H9 (cell line): ENCODE measurements around the gene TPRX1. TPM values are rescaled to one million over a fixed set of nuclear protein-coding genes. Genes with fewer than 3 reads are reported as not detected.

Experiments used
- DNase-seq: peaks from one replicate; pipeline ENCODE4 v3.0.0-alpha.2; 2017
- H2AFZ ChIP-seq: one replicate; pipeline ENCODE4 v1.6.1; 2013; ENCODE audit warnings: mild to moderate bottlenecking, low read length, control low read depth, moderate library complexity
- H2AK5ac ChIP-seq: 2 replicates; pipeline ENCODE4 v1.6.1; 2013; ENCODE audit warnings: low read length, control low read depth, mixed read lengths; ENCODE audit not compliant: insufficient read length
- H2BK120ac ChIP-seq: one replicate; pipeline ENCODE4 v1.6.1; 2013; ENCODE audit warnings: low read depth, mild to moderate bottlenecking, low read length, control low read depth, inconsistent platforms; ENCODE audit not compliant: poor library complexity, severe bottlenecking
- H2BK12ac ChIP-seq: 2 replicates; pipeline ENCODE4 v1.6.1; 2013; ENCODE audit warnings: low read length, control low read depth, mixed read lengths, low read depth; ENCODE audit not compliant: insufficient read length
- H2BK15ac ChIP-seq: 2 replicates; pipeline ENCODE4 v1.6.1; 2013; ENCODE audit warnings: low read depth, low read length, control low read depth
- H2BK20ac ChIP-seq: one replicate; pipeline ENCODE4 v1.6.1; 2013; ENCODE audit warnings: low read depth, mild to moderate bottlenecking, low read length, control low read depth, inconsistent platforms; ENCODE audit not compliant: poor library complexity, severe bottlenecking
- H2BK5ac ChIP-seq: 2 replicates; pipeline ENCODE4 v1.6.1; 2013; ENCODE audit warnings: low read length, control low read depth, mixed read lengths; ENCODE audit not compliant: insufficient read length
- H3K14ac ChIP-seq: 2 replicates; pipeline ENCODE4 v1.6.1; 2013; ENCODE audit warnings: low read length, control low read depth; ENCODE audit not compliant: insufficient read depth
- H3K18ac ChIP-seq: 2 replicates; pipeline ENCODE4 v1.6.1; 2013; ENCODE audit warnings: low read depth, mild to moderate bottlenecking, mixed read lengths, low read length, control low read depth; ENCODE audit not compliant: insufficient read length
- H3K23ac ChIP-seq: 2 replicates; pipeline ENCODE4 v1.6.1; 2013; ENCODE audit warnings: low read length, control low read depth, mixed read lengths, low read depth; ENCODE audit not compliant: insufficient read length
- H3K23me2 ChIP-seq: 2 replicates; pipeline ENCODE4 v1.6.1; 2013; ENCODE audit warnings: low read depth, mild to moderate bottlenecking, mixed read lengths, low read length, control low read depth; ENCODE audit not compliant: insufficient read length, poor library complexity, severe bottlenecking
- H3K27ac ChIP-seq: 2 replicates; pipeline ENCODE4 v1.5.1; 2013; ENCODE audit warnings: low read length, control low read depth, mixed read lengths, low read depth; ENCODE audit not compliant: insufficient read length
- H3K27me3 ChIP-seq: 2 replicates; pipeline ENCODE4 v1.6.1; 2013; ENCODE audit warnings: low read length, control low read depth, inconsistent platforms; ENCODE audit not compliant: insufficient read depth
- H3K4ac ChIP-seq: 2 replicates; pipeline ENCODE4 v1.6.1; 2013; ENCODE audit warnings: low read depth, mild to moderate bottlenecking, control low read depth, inconsistent platforms, low read length, moderate library complexity
- H3K4me1 ChIP-seq: 2 replicates; pipeline ENCODE4 v1.6.1; 2013; ENCODE audit warnings: low read length, control low read depth, inconsistent platforms; ENCODE audit not compliant: insufficient read depth
- H3K4me2 ChIP-seq: 2 replicates; pipeline ENCODE4 v1.6.1; 2013; ENCODE audit warnings: low read length, control low read depth, mixed read lengths; ENCODE audit not compliant: insufficient read length, insufficient read depth
- H3K56ac ChIP-seq: 2 replicates; pipeline ENCODE4 v1.6.1; 2013; ENCODE audit warnings: low read depth, mild to moderate bottlenecking, mixed read lengths, low read length, control low read depth; ENCODE audit not compliant: insufficient read length
- H3K79me1 ChIP-seq: 2 replicates; pipeline ENCODE4 v1.6.1; 2013; ENCODE audit warnings: low read depth, mild to moderate bottlenecking, moderate library complexity, low read length, control low read depth, inconsistent platforms; ENCODE audit not compliant: insufficient read depth, poor library complexity, severe bottlenecking
- H3K79me2 ChIP-seq: 2 replicates; pipeline ENCODE4 v1.6.1; 2013; ENCODE audit warnings: low read length, control low read depth, inconsistent platforms; ENCODE audit not compliant: insufficient read depth
- H3K9ac ChIP-seq: 2 replicates; pipeline ENCODE4 v1.6.1; 2013; ENCODE audit warnings: low read length, control low read depth, mixed read lengths; ENCODE audit not compliant: insufficient read length; ENCODE audit errors: extremely low read depth
- H3K9me3 ChIP-seq: one replicate; pipeline ENCODE4 v1.6.1; 2013; ENCODE audit warnings: low read depth, low read length, inconsistent platforms; ENCODE audit not compliant: control insufficient read depth
- H3T11ph ChIP-seq: one replicate; pipeline ENCODE4 v1.6.1; 2013; ENCODE audit warnings: mild to moderate bottlenecking, low read length, control low read depth, inconsistent platforms
- H4K20me1 ChIP-seq: one replicate; pipeline ENCODE4 v1.6.1; 2013; ENCODE audit not compliant: control insufficient read depth, insufficient read length, insufficient read depth
- H4K5ac ChIP-seq: 2 replicates; pipeline ENCODE4 v1.6.1; 2013; ENCODE audit warnings: low read depth, mild to moderate bottlenecking, mixed read lengths, low read length, control low read depth; ENCODE audit not compliant: insufficient read length
- H4K8ac ChIP-seq: replicated peaks from 2 replicates; pipeline ENCODE4 v1.6.1; 2013; ENCODE audit warnings: low read length, control low read depth, mixed read lengths, low read depth; ENCODE audit not compliant: insufficient read length
- H4K91ac ChIP-seq: 2 replicates; pipeline ENCODE4 v1.6.1; 2013; ENCODE audit warnings: low read depth, mild to moderate bottlenecking, moderate library complexity, mixed read lengths, low read length, control low read depth; ENCODE audit not compliant: insufficient read length
- H3K27ac Mint-ChIP-seq, 3 experiments: 2 replicates in 2 of 3; 3 replicates in 1 of 3; pipeline ENCODE4 v1.8.0; 2020 to 2021; ENCODE audit warnings: mixed read lengths in 3 of 3, mild to moderate bottlenecking in 1 of 3, moderate library complexity in 1 of 3
- H3K27me3 Mint-ChIP-seq: 2 replicates; pipeline ENCODE4 v1.8.0; 2021; ENCODE audit warnings: low read depth, mild to moderate bottlenecking, moderate library complexity, mixed read lengths
- H3K36me3 Mint-ChIP-seq, 3 experiments: 2 replicates in 2 of 3; 3 replicates in 1 of 3; pipeline ENCODE4 v1.8.0; 2020 to 2021; ENCODE audit warnings: low read depth in 3 of 3, mixed read lengths in 3 of 3; ENCODE audit not compliant: insufficient read depth in 1 of 3
- H3K4me1 Mint-ChIP-seq, 2 experiments: 2 replicates each; pipeline ENCODE4 v1.8.0; 2020; ENCODE audit warnings: mixed read lengths in 2 of 2
- H3K4me3 Mint-ChIP-seq, 2 experiments: 2 replicates in 1 of 2; 3 replicates in 1 of 2; pipeline ENCODE4 v1.8.0; 2020 to 2021; ENCODE audit warnings: mild to moderate bottlenecking in 2 of 2, mixed read lengths in 2 of 2, moderate library complexity in 1 of 2
- H3K9me3 Mint-ChIP-seq, 2 experiments: 2 replicates in 1 of 2; 3 replicates in 1 of 2; pipeline ENCODE4 v1.8.0; 2020; ENCODE audit warnings: mild to moderate bottlenecking in 2 of 2, mixed read lengths in 2 of 2, moderate library complexity in 1 of 2
- WGBS: extraction: QIAGEN DNeasy Blood & Tissue Kit; methylation state at CpG from one replicate; pipeline ENCODE4 v1.1.7; 2013; ENCODE audit warnings: missing lambda C conversion rate, low lambda C conversion rate, mixed read lengths; ENCODE audit not compliant: insufficient read length; ENCODE audit errors: extremely low coverage; 5-methylcytosine and 5-hydroxymethylcytosine counted together
- total RNA-seq: library from RNA; stranded (reverse); gene quantifications from 2 replicates; pipeline ENCODE4 v1.2.1, GENCODE V29; 2021
- TF ChIP-seq, protein P1 (sequence below): fragments of 200-600 bp; sonication (generic); conservative IDR thresholded peaks from 3 replicates; pipeline ENCODE4 v1.8.0; 2021; ENCODE audit warnings: antibody characterized with exemption, mild to moderate bottlenecking

TPRX1 gene
- total RNA-seq, 1 experiment from 2014 or later, result not detected

DNA sequence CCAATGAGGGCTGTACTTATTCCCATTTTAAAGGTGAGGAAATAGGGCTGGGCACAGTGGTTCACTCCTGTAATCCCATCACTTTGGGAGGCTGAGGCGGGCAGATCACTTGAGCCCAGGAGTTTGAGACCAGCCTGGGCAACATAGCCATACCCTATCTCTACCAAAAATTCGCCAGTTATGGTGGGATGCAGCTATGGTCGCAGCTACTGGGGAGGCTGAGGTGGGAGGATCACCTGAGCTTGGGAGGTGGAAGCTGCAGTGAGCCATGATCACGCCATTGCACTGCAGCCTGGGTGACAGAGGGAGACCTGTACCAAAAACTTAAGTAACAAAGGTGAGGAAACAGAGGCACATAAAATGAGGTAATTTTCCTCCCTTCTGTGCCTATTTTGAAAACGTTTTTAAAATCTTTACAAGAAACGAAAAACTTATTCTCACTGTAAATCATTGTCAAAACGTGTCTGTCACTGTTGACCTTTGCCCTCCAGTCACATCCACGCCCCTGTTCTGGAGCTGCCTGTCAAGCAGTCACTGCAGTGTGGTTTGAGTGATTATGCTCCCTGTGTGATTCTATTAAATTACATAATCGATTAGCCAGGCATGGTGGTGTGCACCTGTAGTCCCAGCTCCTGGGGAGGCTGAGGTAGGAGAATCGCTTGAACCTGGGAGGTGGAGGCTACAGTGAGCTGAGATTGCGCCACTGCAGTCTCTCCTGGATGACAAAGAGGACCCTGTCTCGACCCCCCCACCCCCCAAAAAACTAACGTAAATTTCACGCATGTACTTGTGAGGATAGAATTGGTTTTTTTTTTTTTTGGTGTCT lies 46.5 kb downstream of the TPRX1 start:
- Histone ChIP-seq H3K18ac (no peak overlapping the region), H3K27me3 (no peaks in the 10 kb centered on the region), H3K9ac (no peak overlapping the region), H2BK15ac (no peak overlapping the region), H3K27ac (no peak overlapping the region), H4K8ac (no peak overlapping the region), H3K9me3 (no peaks in the 10 kb centered on the region), H3K4me2 (no peak overlapping the region), H2BK120ac (no peak overlapping the region), H3K23ac (no peak overlapping the region), H3T11ph (no peak overlapping the region), H3K4ac (no peak overlapping the region), H2AK5ac (no peak overlapping the region), H2AFZ (no peak overlapping the region), H4K5ac (no peak overlapping the region), H3K79me2 (no peaks in the 10 kb centered on the region), H3K56ac (no peak overlapping the region), H3K23me2 (no peaks in the 10 kb centered on the region), H3K14ac (no peak overlapping the region), H2BK20ac (no peak overlapping the region), H2BK12ac (no peak overlapping the region), H3K79me1 (no peaks in the 10 kb centered on the region), H4K20me1 (no peaks in the 10 kb centered on the region), H2BK5ac (no peak overlapping the region), H3K4me1 (no peaks in the 10 kb centered on the region), H4K91ac (no peak overlapping the region)
- Mint-ChIP-seq H3K27me3 (no peaks in the 10 kb centered on the region), H3K27ac (no peak overlapping the region), H3K36me3 (peaks cover 43 to 57% (median 56%) of the 10 kb centered on the region in 3 experiments), H3K4me3 (no peak overlapping the region), H3K4me1 (no peaks in the 10 kb centered on the region), H3K9me3 (peaks cover 0 to 3% of the 10 kb centered on the region in 2 experiments; a peak in 1 of 5 replicates)
- WGBS, result no CpG with 5 or more reads among the region's 14 CpGs
- DNase-seq, result no peak
- TF ChIP-seq, protein P1, sequence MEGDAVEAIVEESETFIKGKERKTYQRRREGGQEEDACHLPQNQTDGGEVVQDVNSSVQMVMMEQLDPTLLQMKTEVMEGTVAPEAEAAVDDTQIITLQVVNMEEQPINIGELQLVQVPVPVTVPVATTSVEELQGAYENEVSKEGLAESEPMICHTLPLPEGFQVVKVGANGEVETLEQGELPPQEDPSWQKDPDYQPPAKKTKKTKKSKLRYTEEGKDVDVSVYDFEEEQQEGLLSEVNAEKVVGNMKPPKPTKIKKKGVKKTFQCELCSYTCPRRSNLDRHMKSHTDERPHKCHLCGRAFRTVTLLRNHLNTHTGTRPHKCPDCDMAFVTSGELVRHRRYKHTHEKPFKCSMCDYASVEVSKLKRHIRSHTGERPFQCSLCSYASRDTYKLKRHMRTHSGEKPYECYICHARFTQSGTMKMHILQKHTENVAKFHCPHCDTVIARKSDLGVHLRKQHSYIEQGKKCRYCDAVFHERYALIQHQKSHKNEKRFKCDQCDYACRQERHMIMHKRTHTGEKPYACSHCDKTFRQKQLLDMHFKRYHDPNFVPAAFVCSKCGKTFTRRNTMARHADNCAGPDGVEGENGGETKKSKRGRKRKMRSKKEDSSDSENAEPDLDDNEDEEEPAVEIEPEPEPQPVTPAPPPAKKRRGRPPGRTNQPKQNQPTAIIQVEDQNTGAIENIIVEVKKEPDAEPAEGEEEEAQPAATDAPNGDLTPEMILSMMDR, result no peak
